CD4-positive, alpha-beta T cell treated with Interferon gamma for 1 hour (primary cell): Measurements from ENCODE around the gene TEF.
"Not testable (repeated sequence)": the region's sequence is repeated elsewhere in the genome, so short reads cannot be mapped to it uniquely, and the experiment has no call there.

Source experiments
- DNase-seq: peaks from one replicate; pipeline ENCODE4 v3.0.0-alpha.2; 2020

Gene TEF

DNA sequence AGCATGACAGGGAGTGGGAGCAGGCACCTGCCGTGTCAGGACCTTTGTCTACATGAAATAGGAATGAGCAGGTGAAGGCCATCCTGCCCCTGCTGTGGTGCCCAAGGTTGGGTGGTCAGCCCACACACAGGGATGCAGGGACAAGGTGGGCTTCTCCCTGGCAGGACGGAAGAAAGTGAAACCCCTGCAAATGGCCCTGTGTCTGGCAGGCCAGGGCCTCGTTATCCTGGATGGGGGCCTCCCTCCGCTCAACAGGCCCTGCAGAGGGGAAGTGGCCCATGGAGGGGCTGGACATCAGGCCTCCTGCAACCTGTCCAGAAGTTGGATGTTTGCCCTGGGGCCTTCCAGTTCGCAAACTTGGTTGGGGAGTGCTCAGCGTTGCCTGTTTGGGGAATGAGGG, 49.9 kb downstream of the TEF start:
- DNase-seq: no peak

DNA sequence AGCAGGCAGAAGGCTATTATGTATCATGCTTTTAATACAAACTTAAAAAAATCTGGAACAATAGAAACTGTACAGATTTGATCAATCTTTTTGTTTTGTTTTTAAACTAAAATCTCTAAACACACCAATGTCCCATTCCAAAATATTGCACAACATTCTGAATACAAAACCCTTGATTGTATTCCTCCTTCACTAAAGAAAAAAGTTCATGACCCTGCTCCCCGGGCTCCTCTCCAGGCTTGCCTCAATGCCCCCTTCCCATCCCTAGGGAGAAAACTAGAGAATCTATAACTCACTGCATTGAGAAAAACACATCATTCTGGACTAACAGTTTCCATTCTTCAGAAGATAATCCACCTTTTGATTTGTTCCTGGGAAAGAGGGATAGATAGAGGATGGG, 51.7 kb downstream of the TEF start:
- DNase-seq: not testable (repeated sequence)

DNA sequence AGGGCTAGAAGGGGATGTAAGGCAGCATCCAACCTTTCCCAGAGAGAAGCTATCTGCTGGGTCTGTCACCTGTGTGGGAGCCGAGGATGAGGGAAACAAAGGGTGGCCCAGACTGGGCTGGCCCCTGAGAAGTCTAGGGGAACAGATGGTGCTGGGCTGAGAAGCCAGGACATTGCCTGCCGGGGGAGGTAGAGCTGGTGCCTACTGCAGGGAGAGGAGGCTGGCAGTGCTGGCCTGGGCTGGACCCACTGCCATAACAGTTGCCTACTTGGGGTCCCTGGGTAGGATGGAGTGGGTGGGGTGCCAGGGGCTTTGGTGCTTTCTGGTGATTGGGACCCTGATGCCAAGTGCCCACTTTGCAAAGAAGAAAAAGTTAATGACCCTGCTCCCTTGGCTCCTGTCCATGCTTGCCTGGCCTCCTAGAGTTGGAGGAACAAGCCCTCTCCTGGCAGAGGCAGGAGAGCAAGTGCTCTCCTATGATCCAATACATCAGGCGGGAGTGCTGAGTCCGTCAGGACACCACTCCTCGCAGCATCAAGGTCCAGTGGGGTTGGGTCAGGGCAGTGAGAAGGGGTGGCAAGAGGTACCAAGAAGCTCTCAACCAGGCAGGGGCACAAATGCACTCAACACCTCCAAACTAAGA, 52.7 kb downstream of the TEF start:
- not testable (repeated sequence) for DNase-seq

DNA sequence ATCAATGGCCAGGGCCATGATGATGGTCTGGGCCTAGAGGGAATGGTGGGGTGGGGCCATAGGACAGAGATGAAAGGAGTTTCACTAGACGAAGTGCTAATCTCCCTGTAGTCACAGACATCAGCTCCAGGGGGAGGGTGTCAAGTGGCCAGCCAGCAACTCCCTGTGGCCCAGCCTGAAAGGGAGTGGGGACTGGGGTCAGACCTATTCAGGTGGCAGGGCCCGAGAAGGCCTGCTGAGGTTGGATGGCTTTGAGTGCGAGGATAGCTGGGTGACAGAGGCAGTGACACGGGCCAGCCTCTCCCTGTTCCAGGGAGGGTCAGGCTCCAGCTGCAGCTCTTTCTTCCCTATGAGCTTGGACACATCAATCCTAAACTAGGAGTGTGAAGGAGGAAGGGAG, 53.8 kb downstream of the TEF start:
- no peak for DNase-seq

DNA sequence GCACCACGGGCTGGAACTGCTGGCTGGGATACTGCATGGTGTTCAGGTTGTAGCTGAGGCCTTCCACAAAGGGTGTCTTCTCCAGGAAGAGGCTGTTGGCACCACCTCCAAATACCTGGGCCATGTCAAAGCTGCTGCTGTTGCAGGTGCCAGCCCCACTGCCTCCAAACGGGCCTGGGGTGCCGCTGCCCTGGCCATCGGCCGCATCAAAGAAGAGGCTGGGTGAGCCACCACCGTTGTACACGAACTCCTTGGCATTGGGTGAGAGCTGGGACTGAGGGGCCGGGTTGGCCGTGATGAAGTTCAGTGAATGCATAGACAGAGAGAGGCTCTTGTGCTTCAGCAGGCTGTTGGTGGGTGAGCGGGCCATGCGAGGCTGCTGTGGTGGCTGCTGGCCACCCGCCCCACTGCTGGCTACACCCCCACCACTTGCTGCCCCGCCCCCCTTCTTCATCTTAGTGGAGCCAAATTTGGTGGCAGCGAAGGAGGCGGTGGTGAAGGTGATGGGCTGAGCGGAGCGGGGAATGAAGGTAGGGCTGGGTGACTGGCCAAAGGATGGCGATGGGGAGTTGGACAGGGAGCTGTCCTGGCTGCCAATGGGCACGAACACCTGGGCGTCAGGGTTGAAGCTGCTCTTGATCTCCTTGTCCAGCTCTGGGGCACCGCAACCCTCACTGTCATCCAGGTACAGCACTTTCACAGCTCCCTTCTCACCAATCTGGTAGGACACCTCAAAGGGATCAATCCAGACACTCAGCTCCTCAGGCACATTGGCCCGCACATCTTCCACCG, 54.8 kb downstream of the TEF start:
- DNase-seq: no peak

DNA sequence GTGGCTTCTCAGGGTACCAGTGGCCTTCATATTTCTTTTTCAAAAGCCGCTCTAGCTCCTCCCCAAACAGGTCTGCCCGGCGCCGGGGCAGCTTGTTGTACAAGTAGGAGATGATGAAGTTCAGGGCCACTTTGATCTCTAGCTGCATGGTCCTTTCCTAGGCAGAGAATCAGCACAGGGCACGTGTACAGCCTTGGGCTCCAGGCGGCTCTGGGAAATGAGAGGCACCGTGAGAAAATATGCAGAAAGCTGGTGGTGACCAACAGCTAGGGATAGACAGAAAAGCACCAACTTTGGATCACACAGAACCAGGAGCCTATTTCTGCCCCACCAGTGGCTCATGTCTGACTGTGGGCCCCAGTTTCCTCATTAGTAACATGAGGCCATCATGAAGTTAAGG, 55.5 kb downstream of the TEF start:
- DNase-seq: no peak

DNA sequence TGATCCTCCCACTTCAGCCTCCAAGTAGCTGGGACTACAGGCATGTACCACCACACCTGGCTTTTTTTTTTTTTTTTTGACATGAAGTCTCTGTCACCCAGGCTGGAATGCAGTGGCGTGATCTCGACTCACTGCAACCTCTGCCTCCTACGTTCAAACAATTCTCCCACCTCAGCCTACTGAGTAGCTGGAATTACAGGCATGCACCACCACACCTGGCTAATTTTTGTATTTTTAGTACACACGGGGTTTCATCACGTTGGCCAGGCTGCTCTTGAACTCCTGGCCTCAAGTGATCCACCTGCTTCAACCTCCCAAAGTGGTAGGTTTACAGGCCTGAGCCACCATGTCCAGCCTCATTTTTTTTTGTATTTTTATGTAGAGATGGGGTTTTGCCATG, 58.8 kb downstream of the TEF start:
- not testable (repeated sequence) for DNase-seq

DNA sequence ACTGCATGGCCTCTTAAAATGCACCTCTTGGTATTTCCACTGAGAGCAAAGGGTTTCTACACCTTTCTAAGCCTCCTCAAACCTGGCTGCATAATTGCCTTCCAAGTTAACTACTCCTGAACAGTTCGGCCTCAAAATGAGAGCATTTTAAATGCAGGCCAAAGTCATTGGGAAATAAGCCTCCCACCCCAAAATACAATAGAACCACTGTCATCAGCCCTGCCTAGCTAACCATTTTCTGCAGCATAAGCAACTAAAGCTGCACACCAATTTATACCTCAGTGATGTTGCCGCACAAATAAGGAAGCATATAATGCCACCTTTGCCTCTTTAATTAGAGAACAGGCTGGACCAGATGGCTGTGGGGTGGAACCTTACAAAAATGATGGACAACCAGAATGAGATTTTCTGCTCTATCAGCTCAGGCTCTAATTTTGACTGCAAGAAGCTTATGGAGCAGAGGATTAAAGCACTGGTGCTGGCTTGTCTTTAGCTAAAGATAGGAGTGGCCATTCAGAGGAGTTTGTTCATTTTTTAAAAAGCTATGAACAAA, 60.6 kb downstream of the TEF start:
- no peak for DNase-seq

DNA sequence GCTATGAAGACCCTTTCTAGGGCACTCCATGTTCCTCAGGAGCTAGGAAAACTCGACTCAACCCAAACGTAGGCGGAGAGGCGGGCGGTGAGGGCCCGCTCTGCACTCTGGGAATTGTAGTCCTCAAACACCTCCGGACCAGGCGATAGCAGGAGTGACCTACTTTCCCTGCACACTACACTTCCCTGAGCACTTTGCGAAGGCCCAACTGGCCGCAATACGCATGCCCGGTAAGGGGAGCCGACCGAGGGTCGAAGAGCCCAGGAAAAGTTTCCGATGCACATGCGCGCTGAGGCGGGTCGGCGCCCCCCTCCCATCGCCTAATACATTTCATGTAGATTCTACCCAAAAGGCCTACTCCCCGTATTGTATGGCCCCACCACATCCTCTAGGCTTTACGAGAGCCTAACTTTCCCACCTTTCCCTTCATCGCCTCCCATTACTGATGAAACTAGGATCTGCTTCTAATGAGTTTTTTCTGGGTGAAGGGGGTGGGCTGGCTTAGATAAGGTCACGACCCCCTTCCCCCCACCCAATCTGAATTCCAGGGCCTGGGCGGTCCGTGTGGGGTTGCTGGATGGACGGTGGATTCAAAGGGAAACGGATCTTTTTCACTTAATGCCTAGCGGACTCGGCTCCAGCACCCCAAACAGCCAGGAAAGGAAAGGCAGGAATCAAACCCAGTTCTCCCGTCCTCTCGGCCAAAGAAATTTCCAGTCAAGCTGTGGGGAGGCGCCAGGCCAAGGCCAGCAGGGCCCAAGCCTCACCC, 62.8 kb downstream of the TEF start:
- DNase-seq: peak; percentile 89

DNA sequence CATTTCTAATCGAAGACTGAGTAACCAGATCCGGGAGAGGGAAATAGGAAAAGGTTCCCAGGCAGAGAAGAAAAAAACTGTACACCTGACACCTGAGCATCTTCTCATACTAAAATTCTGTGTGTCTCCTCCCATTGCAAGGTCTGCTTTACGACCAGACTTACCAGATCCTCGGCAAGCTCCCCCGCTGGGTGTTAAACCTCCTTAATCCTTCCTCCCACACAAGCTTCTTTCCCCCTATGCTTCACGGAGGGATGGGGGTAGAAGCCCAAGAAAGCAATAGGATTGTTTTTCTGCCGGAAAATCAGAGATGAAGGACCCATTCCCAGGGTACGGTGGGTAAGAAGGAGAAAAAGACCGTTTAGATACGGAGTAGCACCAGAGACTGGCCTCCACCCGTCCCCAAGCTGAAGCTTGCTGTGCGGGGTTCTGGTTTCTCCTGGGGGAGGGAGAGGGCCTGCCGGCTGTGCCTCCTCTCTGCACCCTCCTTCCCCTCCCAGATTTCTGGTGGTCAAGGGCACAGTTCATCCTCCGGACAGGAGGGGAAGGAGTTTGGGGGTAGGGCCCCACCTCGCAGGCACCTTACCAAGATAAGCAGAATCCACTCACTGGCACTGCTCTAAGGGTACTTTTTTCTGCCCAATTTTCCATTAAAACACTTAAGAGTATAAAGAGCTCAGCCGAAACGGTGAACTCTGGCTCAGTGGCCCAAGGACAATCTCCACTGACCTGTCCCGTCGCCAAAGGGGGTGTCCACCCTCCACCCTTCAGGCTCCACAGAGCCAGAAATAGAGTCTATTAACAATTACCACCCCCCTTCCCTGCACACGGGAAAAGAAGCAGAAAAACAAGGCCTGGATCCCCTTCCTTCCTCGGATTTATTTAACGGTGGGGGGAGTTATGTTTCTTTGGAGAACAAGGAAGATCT, 63.7 kb downstream of the TEF start:
- DNase-seq: no peak

DNA sequence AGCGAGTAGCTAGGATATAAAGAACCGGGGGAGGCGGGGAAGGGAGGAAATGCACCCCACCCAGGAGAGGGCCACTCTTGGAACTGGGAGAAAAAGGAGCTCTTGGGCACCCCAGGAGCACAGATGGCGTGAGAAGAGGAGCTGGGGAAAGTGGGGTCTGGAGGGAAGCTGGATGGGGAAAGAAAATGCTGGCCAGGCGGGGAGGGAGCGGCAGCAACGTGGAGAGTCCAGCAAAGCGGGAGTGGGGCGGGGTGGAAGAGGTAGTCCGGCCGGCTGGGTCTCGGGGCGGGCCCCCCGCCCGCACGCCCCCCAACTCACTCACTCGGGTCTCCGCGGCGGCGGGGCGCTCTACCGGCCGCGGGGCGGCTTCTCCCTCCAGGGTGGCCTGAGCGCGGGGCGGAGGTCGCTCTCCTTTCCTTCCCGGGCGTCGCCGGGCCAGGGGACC, 64.3 kb downstream of the TEF start:
- no peak for DNase-seq

DNA sequence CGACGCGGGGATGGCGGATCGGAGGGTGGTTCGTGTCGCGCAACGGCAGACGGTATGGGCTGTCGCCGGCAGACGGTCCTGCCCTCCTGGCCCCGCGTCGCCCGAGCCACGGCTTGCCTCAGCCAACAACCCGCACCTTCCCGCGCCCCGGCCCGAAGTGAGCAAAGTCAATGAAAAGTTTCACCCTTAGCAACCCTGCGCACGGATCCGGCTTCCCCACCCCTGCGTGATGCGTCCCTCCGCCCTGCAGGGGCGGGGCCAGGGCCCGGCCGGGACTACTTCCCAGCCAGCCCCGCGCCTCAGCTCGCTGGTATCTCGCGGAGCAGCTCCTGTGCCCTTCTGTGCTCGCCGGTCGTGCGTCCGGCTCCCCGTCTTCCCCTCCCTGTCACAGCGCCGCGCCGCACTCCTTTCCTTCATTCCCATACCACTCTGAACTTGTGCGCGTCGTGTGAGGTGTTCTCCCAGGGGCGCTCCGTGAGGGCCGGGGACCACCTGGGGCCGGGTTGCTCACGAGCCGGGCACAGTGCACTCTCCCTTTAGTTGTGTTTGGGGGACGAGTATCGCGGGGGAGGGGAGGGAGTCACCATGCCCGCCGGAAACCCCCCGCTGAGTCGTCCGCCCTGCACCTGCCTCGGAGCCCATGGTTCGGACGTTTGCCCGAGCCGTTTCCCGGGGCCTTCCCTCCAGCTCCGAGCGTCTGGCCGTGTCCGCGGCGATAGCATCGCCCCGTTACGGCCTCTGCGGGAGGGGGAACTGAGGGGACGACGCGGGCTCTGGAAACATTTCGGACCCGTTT, 65.1 kb downstream of the TEF start, which contains the start of gene TOB2:
TOB2 (minus strand) TSS at position 163 of the 796 bp plus-strand sequence. CDS start 9,456 bp downstream, outside the sequence.
- DNase-seq: peak; percentile 94

DNA sequence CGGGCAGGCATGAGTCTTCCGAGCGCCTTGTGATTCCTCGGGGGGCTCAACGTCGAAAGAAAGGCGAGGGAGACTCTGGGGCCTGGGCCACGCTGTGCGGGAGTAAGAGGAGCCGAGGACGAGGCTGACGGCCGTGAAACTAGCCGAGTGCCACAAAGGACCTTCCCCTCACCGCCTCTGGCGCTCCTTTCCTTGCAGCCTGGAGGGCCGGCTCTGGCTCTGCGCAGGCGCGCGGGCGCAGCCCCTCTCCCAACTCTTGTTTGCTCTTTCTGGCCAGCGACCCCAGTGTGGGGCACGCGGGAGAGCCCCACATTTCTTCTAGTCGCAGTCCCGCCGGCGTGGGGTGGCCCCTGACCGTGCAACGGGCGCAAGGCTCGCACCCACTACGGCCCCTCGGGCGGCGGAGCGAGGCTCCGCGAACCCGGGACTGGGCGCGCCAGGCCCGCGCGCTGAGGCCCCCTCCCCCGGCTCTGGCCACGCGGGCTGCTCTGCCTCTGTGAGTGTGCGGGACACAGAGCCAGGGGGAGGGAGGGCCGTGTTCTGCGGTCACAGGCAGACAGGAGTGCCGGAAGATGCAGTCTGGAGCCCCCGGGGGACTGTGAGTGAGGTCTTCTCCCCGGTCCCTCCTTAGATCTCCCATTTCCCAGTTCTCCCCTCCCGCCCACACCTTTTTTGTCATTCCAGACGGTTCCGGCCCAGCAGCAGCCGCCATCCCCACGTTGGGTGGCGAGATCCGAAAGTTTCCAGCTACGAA, 65.9 kb downstream of the TEF start:
- peak; percentile 59 for DNase-seq

DNA sequence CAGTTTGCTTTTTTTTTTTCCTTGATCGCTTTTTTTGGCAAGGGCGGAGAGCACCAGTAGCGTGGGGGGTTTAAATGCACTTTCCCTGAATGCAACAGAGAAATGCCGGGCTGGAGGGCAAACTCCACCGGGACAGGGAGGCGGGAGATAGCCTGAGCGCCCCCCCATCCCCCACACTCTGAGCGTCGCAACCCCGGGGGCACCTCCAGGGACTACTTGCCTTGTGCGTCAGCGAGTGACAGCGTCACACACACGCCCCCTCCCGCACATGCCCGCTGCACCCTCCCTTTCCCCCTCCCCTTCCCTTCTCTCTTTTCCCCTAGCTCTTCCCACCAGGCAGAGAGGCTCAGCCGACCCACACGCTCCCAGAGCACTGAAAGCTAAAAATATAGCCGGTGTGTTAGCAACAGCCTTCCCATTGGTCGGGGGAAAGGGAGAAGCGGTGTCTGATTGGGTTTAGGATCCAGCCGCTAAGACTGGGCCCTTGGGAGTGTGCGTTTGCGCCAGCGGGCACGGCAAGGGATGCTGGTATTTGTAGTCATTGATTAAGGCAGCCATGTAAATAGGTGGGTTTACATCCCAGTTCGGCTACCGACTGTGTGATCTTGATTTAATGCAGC, 66.6 kb downstream of the TEF start:
- DNase-seq: peak; percentile 95
